ENCODE results near the gene SARDH.

The SARDH gene

GRCh38 chr9:133614056-133614455 is 124.1 kb downstream of the SARDH start:
- no peak for DNase-seq (ENCODE audit: low read depth)
- TF ChIP-seq CTCF (conservative IDR thresholded peaks at IDR 0.05; ENCODE audit: low read length), result no peak
- no peak overlapping the region for H3K4me3 ChIP-seq (ENCODE audit: low read length)
